Caco-2 (cell line): Measurements from ENCODE around the gene KLHL1. TPM values are rescaled to one million over a fixed set of nuclear protein-coding genes. Genes with fewer than 3 reads are reported as not detected.

Experiments used
- BruUV-seq: library from RNA; stranded (reverse); fragments of 400-500 nt; replicated peaks from 2 replicates; lab custom pipeline; 2021; lab: Mats Ljungman, UMichigan
- CTCF ChIA-PET: fragments of 300-600 bp; sonication (Branson Sonifier 250); formaldehyde crosslinking; loops from one replicate; lab custom pipeline; 2022; ENCODE audit warnings: antibody characterized with exemption; lab: Charles Lee
- POLR2A ChIA-PET: fragments of 300-600 bp; sonication (Branson Sonifier 250); formaldehyde crosslinking; loops from one replicate; lab custom pipeline; 2022; ENCODE audit warnings: antibody characterized with exemption; lab: Charles Lee
- DNase-seq, 2 experiments: peaks; one replicate each; pipeline versions ENCODE4 v3.0.0 to v3.0.0-alpha.2; 2020 to 2022
- H3K27me3 ChIP-seq: replicated peaks from 2 replicates; pipeline ENCODE4 v1.6.0; 2011; ENCODE audit warnings: low read length; ENCODE audit not compliant: control insufficient read depth, insufficient read depth
- H3K36me3 ChIP-seq: 2 replicates; pipeline ENCODE4 v1.5.1; 2011; ENCODE audit warnings: low read length; ENCODE audit not compliant: control insufficient read depth, insufficient read depth
- H3K4me1 ChIP-seq: fragments of 250-450 bp; sonication (Bioruptor Pico); 2 replicates; pipeline ENCODE4 v1.5.1; 2020; ENCODE audit warnings: mild to moderate bottlenecking
- H3K4me3 ChIP-seq: 2 replicates; pipeline ENCODE4 v1.5.1; 2011; ENCODE audit warnings: low read depth, mild to moderate bottlenecking, control low read depth, low read length
- H3K9me3 ChIP-seq: fragments of 250-450 bp; sonication (Bioruptor Pico); 2 replicates; pipeline ENCODE4 v1.5.1; 2020; ENCODE audit warnings: mild to moderate bottlenecking, moderate library complexity
- H3K27ac Mint-ChIP-seq: one replicate; pipeline ENCODE4 v1.8.0; 2022; ENCODE audit warnings: mixed read lengths; ENCODE audit not compliant: unreplicated experiment
- H3K27me3 Mint-ChIP-seq: one replicate; pipeline ENCODE4 v1.8.0; 2022; ENCODE audit warnings: mixed read lengths; ENCODE audit not compliant: insufficient read depth, unreplicated experiment
- H3K36me3 Mint-ChIP-seq: one replicate; pipeline ENCODE4 v1.8.0; 2022; ENCODE audit warnings: mild to moderate bottlenecking, mixed read lengths; ENCODE audit not compliant: insufficient read depth, unreplicated experiment
- H3K4me1 Mint-ChIP-seq: one replicate; pipeline ENCODE4 v1.8.0; 2022; ENCODE audit warnings: low read depth, mixed read lengths; ENCODE audit not compliant: unreplicated experiment
- H3K4me3 Mint-ChIP-seq: one replicate; pipeline ENCODE4 v1.8.0; 2022; ENCODE audit warnings: mild to moderate bottlenecking, moderate library complexity, mixed read lengths; ENCODE audit not compliant: unreplicated experiment
- H3K9me3 Mint-ChIP-seq: one replicate; pipeline ENCODE4 v1.8.0; 2022; ENCODE audit warnings: mixed read lengths; ENCODE audit not compliant: unreplicated experiment
- CTCF ChIP-seq, 2 experiments: fragments of 200-600 bp in 1 of 2; IDR thresholded peaks; 1 replicate in 1 of 2; 2 replicates in 1 of 2; pipeline versions ENCODE4 v1.5.1 to v1.8.0; 2011 to 2022; ENCODE audit warnings: antibody characterized with exemption in 1 of 2, control low read depth in 1 of 2, inconsistent platforms in 1 of 2, low read depth in 1 of 2, low read length in 1 of 2, mild to moderate bottlenecking in 1 of 2, moderate library complexity in 1 of 2; ENCODE audit not compliant: insufficient read depth in 1 of 2, severe bottlenecking in 1 of 2, unreplicated experiment in 1 of 2
- intact Hi-C: fragments of 100-400 bp; cut with micrococcal nuclease; formaldehyde crosslinking; loops from one replicate; pipeline ENCODE4 v1.10.0; 2022; ENCODE audit not compliant: unreplicated experiment
- total RNA-seq: library from RNA; stranded (reverse); gene quantifications from 2 replicates; pipeline ENCODE4 v1.2.3, GENCODE V29; 2022

KLHL1 gene
- total RNA-seq, 1 experiment from 2014 or later = not detected

- no TSS peak for BruUV-seq
- intact Hi-C loops = no loop called here
- H3K9me3 ChIP-seq = no peaks in the 10 kb centered on the region
- CTCF ChIA-PET = no interaction called here
- Mint-ChIP-seq H3K27ac (no peak overlapping the region), H3K4me1 (no peaks in the 10 kb centered on the region), H3K27me3 (no peaks in the 10 kb centered on the region), H3K9me3 (no peaks in the 10 kb centered on the region), H3K36me3 (no peaks in the 10 kb centered on the region), H3K4me3 (no peak overlapping the region)
- H3K4me1 ChIP-seq = no peaks in the 10 kb centered on the region
- no peaks in the 10 kb centered on the region for H3K27me3 ChIP-seq
- H3K4me3 ChIP-seq = no peak overlapping the region
- POLR2A ChIA-PET = no interaction called here
- no peak for DNase-seq
- TF ChIP-seq CTCF (IDR thresholded peaks at IDR 0.05; ENCODE audit: insufficient read depth in 1 of 2, low read depth in 1 of 2, low read length in 1 of 2, severe bottlenecking in 1 of 2, unreplicated experiment in 1 of 2) = no peak
- H3K36me3 ChIP-seq = no peaks in the 10 kb centered on the region
Measured at GRCh38 chr13:70043685-70044084, 64.6 kb downstream of the KLHL1 start.

GRCh38 chr13:70042193-70042592 is 66.1 kb downstream of the KLHL1 start:
- ChIA-PET CTCF (no interaction called here), POLR2A (no interaction called here)
- H3K27me3 Mint-ChIP-seq = no peaks in the 10 kb centered on the region
- H3K4me1 ChIP-seq = no peaks in the 10 kb centered on the region
- no peak overlapping the region for H3K4me3 Mint-ChIP-seq
- no peaks in the 10 kb centered on the region for H3K4me1 Mint-ChIP-seq
- no peaks in the 10 kb centered on the region for H3K9me3 ChIP-seq
- TF ChIP-seq CTCF (IDR thresholded peaks at IDR 0.05; ENCODE audit: insufficient read depth in 1 of 2, low read depth in 1 of 2, low read length in 1 of 2, severe bottlenecking in 1 of 2, unreplicated experiment in 1 of 2) = no peak
- H3K9me3 Mint-ChIP-seq = no peaks in the 10 kb centered on the region
- no peak overlapping the region for H3K4me3 ChIP-seq
- H3K36me3 ChIP-seq = no peaks in the 10 kb centered on the region
- no peaks in the 10 kb centered on the region for H3K27me3 ChIP-seq
- no peaks in the 10 kb centered on the region for H3K36me3 Mint-ChIP-seq
- H3K27ac Mint-ChIP-seq = no peak overlapping the region
- DNase-seq = no peak
- intact Hi-C loops = no loop called here
- no TSS peak for BruUV-seq

GRCh38 chr13:70034286-70034685 is 74.0 kb downstream of the KLHL1 start:
- intact Hi-C loops = no loop called here
- H3K27me3 Mint-ChIP-seq = no peaks in the 10 kb centered on the region
- BruUV-seq = no TSS peak
- no peaks in the 10 kb centered on the region for H3K36me3 Mint-ChIP-seq
- no peaks in the 10 kb centered on the region for H3K27me3 ChIP-seq
- no peak overlapping the region for H3K4me3 ChIP-seq
- H3K36me3 ChIP-seq = no peaks in the 10 kb centered on the region
- POLR2A ChIA-PET = no interaction called here
- no peak overlapping the region for H3K4me3 Mint-ChIP-seq
- no peak for DNase-seq
- no peaks in the 10 kb centered on the region for H3K4me1 ChIP-seq
- peaks cover 10% of the 10 kb centered on the region for H3K9me3 Mint-ChIP-seq
- TF ChIP-seq CTCF (IDR thresholded peaks at IDR 0.05; ENCODE audit: insufficient read depth in 1 of 2, low read depth in 1 of 2, low read length in 1 of 2, severe bottlenecking in 1 of 2, unreplicated experiment in 1 of 2) = no peak
- CTCF ChIA-PET = no interaction called here
- H3K9me3 ChIP-seq = no peaks in the 10 kb centered on the region; the same call in 1 of the 2 replicates
- no peaks in the 10 kb centered on the region for H3K4me1 Mint-ChIP-seq
- H3K27ac Mint-ChIP-seq = no peak overlapping the region
